ENCODE results near the gene KDM3B. TPM values are rescaled to one million over a fixed set of nuclear protein-coding genes. Genes with fewer than 3 reads are reported as not detected.

KDM3B gene
- total RNA-seq, 2 experiments from 2014 or later = 38.6 to 39.6 TPM

DNA sequence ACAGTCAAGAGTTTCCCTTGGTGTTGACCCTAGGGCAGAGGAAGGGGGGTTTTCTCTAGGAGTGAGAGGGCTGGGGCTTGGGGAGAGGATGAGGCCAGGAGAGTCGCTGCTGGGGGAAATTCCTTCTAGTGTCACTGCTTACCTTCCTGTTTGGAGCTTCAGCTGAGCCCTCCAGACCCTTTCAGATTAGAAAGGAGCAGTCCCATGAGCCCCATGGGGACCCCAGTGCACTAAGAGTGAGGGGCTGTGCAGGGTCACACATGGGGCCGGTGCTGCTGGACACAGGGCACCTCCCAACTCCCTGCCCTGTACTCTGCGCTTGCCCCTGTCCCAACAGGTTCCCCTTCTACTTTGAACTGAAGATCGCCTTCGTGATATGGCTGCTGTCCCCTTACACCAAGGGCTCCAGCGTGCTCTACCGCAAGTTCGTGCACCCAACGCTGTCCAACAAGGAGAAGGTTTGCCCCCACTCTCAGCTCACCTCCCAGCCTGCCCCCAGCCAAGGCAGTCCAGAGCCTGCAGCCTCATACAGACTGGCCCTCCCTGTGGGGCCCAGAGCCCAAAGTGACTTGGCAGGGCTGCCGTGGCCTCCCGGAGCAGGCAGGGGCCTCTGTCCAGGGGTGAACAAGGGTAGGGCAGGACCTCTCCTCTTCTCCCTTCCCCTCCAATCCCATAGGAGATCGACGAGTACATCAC is 91.7 kb downstream of the KDM3B start:
- no peaks in the 10 kb centered on the region for H3K9me3 Mint-ChIP-seq
- H3K27ac Mint-ChIP-seq = no peak overlapping the region
- H3K36me3 Mint-ChIP-seq = peaks cover 1% of the 10 kb centered on the region
- H3K27me3 Mint-ChIP-seq = peaks cover 3% of the 10 kb centered on the region
- H3K4me3 Mint-ChIP-seq = no peak overlapping the region
- peaks cover 7% of the 10 kb centered on the region for H3K4me1 Mint-ChIP-seq (ENCODE audit: low read depth)
- intact Hi-C loops (cut with micrococcal nuclease) = no loop called here
- ChIA-PET CTCF (no interaction called here), POLR2A (no interaction called here)
- no peak for DNase-seq

DNA sequence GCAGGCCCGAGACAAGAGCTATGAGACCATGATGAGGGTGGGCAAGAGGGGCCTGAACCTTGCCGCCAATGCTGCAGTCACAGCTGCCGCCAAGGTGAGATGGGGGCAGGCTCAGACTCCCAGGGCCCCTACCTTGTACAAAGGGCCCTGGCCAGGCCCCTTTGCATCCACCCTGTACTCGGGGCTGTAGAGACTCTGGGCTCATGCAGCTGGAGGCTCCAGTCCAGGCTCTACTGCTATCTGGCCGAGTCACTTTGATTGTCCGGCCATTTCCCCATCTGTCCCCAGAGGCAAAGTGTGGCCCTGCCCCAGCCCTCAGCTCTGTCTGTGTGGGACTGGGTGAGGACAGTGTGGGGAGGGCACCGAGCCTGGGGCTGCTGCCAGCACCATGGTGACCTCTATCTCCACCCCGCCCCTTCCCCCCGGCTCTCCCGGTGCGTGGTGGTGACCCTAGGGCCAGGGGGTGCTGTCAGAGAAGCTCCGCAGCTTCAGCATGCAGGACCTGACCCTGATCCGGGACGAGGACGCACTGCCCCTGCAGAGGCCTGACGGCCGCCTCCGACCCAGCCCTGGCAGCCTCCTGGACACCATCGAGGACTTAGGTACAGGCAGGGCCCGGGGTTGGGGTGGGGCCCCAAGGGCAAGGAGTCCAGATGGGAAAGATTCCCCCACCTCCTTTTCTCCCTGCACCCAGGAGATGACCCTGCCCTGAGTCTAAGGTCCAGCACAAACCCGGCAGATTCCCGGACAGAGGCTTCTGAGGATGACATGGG is 92.5 kb downstream of the KDM3B start:
- no peaks in the 10 kb centered on the region for H3K9me3 Mint-ChIP-seq
- H3K36me3 Mint-ChIP-seq = peaks cover 1% of the 10 kb centered on the region
- intact Hi-C loops (cut with micrococcal nuclease) = no loop called here
- peaks cover 4% of the 10 kb centered on the region for H3K27me3 Mint-ChIP-seq
- H3K27ac Mint-ChIP-seq = no peak overlapping the region
- H3K4me1 Mint-ChIP-seq (ENCODE audit: low read depth) = peaks cover 5% of the 10 kb centered on the region
- ChIA-PET POLR2A (no interaction called here), CTCF (no interaction called here)
- no peak overlapping the region for H3K4me3 Mint-ChIP-seq
- no peak for DNase-seq

DNA sequence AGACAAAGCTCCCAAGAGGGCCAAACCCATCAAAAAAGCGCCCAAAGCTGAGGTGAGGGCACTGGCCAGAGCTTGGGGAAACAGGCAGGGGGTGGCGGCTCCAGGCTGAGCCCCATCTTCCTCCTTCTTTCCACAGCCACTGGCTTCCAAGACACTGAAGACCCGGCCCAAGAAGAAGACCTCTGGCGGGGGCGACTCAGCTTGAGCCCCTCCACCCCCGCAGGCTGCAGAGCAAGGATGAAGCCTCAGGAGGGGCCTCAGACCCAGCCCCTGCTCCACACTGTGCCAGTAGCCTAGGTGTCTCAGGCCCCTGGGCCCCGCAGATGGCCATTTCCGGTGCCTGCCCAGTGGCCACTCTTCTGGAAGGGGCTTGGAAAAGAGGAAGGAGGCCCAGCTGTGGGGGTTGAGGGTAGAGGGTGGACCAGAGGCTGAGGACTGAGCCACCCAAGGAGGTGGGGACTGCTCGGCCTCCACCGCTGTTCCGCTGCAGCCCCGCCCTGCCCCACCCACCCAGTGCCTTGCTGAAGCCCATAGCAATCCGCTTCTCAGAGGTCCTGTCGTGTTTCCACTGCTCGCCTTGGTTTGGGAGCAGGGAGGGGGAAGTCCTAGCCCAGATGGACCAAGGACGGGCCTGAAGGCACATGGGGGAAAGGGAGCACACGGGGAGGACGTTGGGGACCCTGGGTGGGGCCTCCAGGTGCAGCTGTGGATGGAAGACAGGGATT is 93.2 kb downstream of the KDM3B start:
- Mint-ChIP-seq H3K27me3 (peaks cover 4% of the 10 kb centered on the region), H3K36me3 (no peaks in the 10 kb centered on the region), H3K27ac (no peak overlapping the region), H3K9me3 (no peaks in the 10 kb centered on the region), H3K4me3 (no peak overlapping the region), H3K4me1 (ENCODE audit: low read depth) (peaks cover 6% of the 10 kb centered on the region)
- ChIA-PET POLR2A (no interaction called here), CTCF (no interaction called here)
- no peak for DNase-seq
- intact Hi-C loops (cut with micrococcal nuclease) = no loop called here

DNA sequence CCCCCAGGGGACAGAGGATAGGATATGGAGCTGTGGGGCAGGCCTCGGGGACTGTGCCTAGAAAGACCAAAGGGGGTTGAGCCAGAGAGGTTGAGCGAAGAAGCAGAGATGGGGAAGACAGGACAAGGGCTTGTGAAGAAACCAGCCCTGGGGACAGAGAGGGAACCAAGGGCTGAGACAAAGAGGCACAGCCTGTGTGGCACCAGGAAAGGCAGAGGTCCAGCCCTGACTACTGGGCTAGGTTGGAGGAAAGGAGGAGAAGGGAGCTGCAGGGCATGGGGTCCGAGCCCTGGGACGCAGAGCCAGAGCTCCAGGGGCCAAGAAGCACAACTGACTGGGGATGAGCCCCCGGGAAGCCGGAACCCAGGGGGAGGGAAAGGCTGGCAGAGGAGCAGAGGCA is 95.6 kb downstream of the KDM3B start:
- POLR2A ChIA-PET = no interaction called here
- intact Hi-C loops (cut with micrococcal nuclease) = no loop called here
- Mint-ChIP-seq H3K4me1 (ENCODE audit: low read depth) (peaks cover 6% of the 10 kb centered on the region), H3K4me3 (no peak overlapping the region), H3K27me3 (peaks cover 4% of the 10 kb centered on the region), H3K36me3 (no peaks in the 10 kb centered on the region), H3K27ac (no peak overlapping the region), H3K9me3 (no peaks in the 10 kb centered on the region)
- CTCF ChIA-PET = interaction anchor here (0.8 to 6.3 kb wide), 10 partner anchors 9 to 269 kb away, joined by 3 to 71 read pairs (median 8); partner anchors contain the start of genes EGR1, KDM3B and KIF20A
- no peak for DNase-seq

DNA sequence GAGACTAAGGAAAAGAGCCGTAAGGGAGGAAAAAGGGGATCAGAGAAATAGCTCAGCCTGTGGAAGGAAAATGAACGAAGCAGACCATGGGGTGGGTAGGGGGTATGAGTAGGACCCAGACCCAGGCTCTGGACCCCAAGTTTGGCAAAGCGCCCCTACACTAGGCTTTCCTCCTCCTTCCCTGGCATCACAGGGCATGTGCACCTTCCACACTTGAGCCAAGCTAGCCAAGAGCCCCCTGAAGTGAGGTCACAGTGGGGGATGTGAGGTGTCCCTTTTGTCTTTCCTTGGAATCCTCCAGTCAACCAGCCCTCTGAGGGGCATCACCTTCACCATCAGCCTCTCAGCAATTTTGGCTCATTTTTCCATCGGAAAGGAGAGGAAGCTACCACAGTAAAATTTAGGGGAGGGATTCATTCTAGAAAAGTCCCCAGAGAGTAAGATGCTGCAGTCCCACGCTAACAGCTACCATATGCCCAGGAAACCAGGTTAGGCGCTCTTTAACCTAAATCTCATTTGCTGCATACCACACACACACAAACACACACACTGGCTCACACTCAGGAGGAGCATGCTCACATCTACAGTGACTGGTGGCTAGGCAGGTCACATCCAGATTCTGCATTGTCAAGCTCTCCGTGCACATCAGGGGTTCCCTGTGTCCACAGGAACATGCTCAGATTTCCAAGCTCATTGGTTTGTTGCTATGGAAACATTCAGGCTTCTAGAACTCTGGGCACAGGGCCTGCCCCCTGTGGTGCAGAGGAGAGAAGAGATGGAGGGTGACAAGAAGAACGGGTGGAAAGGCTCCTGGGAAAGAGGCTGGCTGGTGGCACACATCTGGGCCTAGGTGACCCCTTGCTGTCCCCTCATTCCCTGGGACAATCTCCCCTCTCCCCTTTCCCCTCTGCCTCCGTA is 96.3 kb downstream of the KDM3B start:
- H3K9me3 Mint-ChIP-seq = no peaks in the 10 kb centered on the region
- DNase-seq = no peak
- H3K27me3 Mint-ChIP-seq = peaks cover 4% of the 10 kb centered on the region
- H3K36me3 Mint-ChIP-seq = no peaks in the 10 kb centered on the region
- H3K27ac Mint-ChIP-seq = no peak overlapping the region
- intact Hi-C loops (cut with micrococcal nuclease) = no loop called here
- peaks cover 6% of the 10 kb centered on the region for H3K4me1 Mint-ChIP-seq (ENCODE audit: low read depth)
- H3K4me3 Mint-ChIP-seq = no peak overlapping the region
- POLR2A ChIA-PET = interaction anchor here (0.9 to 2.0 kb wide), 3 partner anchors 10 to 17 kb away, joined by 3 to 12 read pairs (median 6); partner anchors contain the start of genes EGR1 and REEP2
- CTCF ChIA-PET = interaction anchor here (0.8 to 6.3 kb wide), 19 partner anchors 9 to 270 kb away, joined by 3 to 71 read pairs (median 6); partner anchors contain the start of genes EGR1, ETF1, KDM3B and KIF20A

DNA sequence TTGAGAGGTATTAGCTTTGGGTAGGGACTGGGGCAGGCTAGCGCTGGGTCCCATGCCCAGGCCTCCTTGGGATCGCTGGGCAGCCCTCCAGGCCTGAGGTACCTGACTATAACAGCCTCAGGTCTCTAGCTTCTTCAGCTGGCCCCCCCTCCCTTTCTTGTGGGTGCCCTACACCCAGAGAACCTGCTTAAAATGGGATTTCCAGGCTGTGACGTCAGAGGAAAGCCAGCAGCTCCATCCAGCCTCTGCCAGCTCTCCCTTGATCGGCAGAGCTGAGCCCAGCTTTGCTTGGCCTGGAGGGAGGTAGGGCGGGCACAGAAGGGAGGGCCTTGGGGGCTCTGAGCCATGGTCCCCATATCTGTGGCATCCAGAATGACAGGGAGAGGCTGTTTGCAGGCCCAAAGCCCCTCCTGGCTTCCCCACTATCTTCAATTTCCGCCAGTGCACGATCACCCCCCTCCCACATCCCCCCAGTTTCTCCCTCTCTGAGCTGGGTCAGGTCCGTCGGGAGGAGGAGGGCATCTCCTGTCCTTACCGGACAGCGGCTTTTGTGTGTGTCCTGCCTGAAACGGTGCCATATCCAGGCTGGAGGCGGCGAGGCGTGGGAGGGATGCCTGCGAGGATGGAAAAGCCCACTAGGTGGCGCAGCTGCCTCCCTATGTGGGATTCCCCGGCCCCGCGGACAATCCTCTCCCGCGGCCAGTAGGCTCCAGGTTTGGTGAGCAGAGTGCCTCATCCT is 97.2 kb downstream of the KDM3B start:
- Mint-ChIP-seq H3K4me3 (peak overlapping the region; percentile 33), H3K27ac (no peak overlapping the region), H3K4me1 (ENCODE audit: low read depth) (peaks cover 6% of the 10 kb centered on the region), H3K9me3 (no peaks in the 10 kb centered on the region), H3K27me3 (peaks cover 4% of the 10 kb centered on the region), H3K36me3 (no peaks in the 10 kb centered on the region)
- intact Hi-C loops (cut with micrococcal nuclease) = loop anchor here (1.0 kb wide), 1 partner anchor 54 kb away; no protein-coding TSS in a partner anchor
- ChIA-PET CTCF (interaction anchor here (0.6 to 6.3 kb wide), 27 partner anchors 8 to 271 kb away, joined by 3 to 71 read pairs (median 5); partner anchors contain the start of genes BRD8, EGR1, ETF1 and KDM3B), POLR2A (interaction anchor here (0.6 to 2.0 kb wide), 5 partner anchors 9 to 561 kb away, joined by 3 to 12 read pairs (median 4); partner anchors contain the start of genes EGR1 and REEP2)
- DNase-seq = peak; percentile 92

DNA sequence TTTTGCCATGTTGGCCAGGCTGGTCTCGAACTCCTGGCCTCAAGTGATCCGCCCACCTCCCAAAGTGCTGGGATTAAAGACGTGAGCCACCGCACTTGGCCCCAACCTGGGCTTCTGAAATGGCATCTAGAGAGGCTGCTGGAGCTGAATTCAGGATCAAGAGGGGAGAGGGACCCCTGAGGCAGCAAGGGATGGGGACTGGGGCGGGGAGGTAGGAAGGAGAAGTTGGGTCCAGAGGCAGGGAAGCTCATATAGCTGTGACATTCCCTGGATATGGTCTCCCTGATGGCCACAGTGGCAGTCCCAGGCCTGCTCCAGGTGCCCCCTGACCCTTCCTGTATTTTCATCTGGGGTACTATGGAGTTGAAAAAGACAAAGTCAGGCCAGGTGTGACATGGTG is 98.5 kb downstream of the KDM3B start:
- H3K27ac Mint-ChIP-seq = no peak overlapping the region
- no peak for DNase-seq
- no peak overlapping the region for H3K4me3 Mint-ChIP-seq
- CTCF ChIA-PET = interaction anchor here (1.2 to 6.3 kb wide), 6 partner anchors 9 to 53 kb away, joined by 4 to 71 read pairs (median 25); partner anchors contain the start of gene EGR1
- H3K36me3 Mint-ChIP-seq = no peaks in the 10 kb centered on the region
- H3K4me1 Mint-ChIP-seq (ENCODE audit: low read depth) = peaks cover 6% of the 10 kb centered on the region
- POLR2A ChIA-PET = interaction anchor here (1.7 kb wide), 1 partner anchor 14 kb away, joined by 6 read pairs; the partner anchor contains the start of gene EGR1
- H3K27me3 Mint-ChIP-seq = peaks cover 4% of the 10 kb centered on the region
- H3K9me3 Mint-ChIP-seq = no peaks in the 10 kb centered on the region
- intact Hi-C loops (cut with micrococcal nuclease) = loop anchor here (1.0 kb wide), 1 partner anchor 52 kb away; no protein-coding TSS in a partner anchor

DNA sequence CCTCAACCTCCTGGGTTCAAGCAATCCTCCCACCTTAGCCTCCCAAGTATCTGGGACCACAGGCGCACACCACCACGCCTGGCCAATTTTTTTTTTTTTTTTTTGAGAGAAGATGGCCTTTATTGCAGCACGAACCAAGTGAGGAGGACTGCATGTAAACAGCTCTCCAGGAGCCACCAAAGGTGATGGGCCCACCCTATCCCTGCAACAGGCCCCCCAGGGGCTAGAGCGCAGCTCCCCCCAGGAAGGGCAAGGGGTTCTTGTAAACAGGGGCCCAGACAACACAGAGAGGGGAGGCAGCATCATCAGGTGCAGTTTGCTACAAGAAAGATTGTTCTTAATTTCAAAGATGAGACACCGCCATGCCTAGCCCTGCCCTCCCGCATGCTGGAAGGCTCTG is 100.2 kb downstream of the KDM3B start:
- Mint-ChIP-seq H3K27ac (no peak overlapping the region), H3K9me3 (no peaks in the 10 kb centered on the region), H3K27me3 (peaks cover 4% of the 10 kb centered on the region), H3K4me3 (no peak overlapping the region), H3K36me3 (no peaks in the 10 kb centered on the region), H3K4me1 (ENCODE audit: low read depth) (peaks cover 8% of the 10 kb centered on the region)
- ChIA-PET CTCF (interaction anchor here (3.5 to 6.3 kb wide), 2 partner anchors 12 to 51 kb away, joined by 10 to 71 read pairs; partner anchors contain the start of gene EGR1), POLR2A (interaction anchor here (1.7 kb wide), 1 partner anchor 12 kb away, joined by 6 read pairs; the partner anchor contains the start of gene EGR1)
- no peak for DNase-seq
- intact Hi-C loops (cut with micrococcal nuclease) = no loop called here

DNA sequence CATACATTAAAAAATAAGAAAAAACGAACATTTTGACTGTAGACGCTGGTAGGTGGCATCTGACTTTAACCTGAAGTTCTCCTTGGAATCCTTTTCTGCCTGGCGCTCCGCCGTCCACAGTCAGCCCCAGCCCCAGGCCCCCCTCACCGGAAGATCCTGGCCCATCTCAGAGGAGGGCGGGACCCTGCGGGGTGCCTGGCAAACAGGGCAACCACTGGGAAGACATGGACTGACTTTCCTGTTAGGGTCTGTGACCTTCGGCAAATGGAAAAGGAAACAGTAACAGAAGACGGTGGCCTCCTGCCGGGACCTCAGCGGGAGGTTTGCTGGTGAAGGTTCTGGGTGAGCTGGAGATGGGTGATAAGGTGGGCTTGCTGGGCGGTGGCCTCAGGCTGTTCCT is 101.1 kb downstream of the KDM3B start:
- Mint-ChIP-seq H3K27ac (no peak overlapping the region), H3K36me3 (no peaks in the 10 kb centered on the region), H3K4me1 (ENCODE audit: low read depth) (peaks cover 17% of the 10 kb centered on the region), H3K27me3 (peaks cover 4% of the 10 kb centered on the region), H3K9me3 (no peaks in the 10 kb centered on the region), H3K4me3 (no peak overlapping the region)
- ChIA-PET POLR2A (no interaction called here), CTCF (interaction anchor here (0.8 to 6.3 kb wide), 3 partner anchors 11 to 96 kb away, joined by 3 to 71 read pairs (median 10); partner anchors contain the start of gene EGR1)
- intact Hi-C loops (cut with micrococcal nuclease) = no loop called here
- DNase-seq = no peak

DNA sequence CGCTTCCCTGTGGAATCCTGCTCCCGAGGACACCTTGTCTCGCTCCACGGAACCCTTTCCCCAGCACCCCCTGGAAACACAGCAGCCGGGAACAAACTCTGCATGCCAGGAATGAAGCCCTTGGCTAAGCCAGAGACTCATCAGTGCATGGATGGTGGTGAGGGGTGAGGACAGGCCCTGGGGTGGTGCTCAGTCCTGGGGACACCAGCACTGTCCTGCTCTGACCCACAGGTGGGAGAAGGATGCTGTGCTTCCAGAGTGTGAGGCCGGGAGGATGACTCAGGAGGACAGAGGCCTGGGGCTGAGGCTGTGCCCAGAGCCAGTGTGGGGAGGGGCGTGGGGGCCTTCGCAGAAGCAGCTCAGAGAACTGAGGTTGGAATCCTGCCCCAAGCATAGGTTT is 101.6 kb downstream of the KDM3B start:
- no peak for DNase-seq
- Mint-ChIP-seq H3K9me3 (no peaks in the 10 kb centered on the region), H3K27me3 (peaks cover 4% of the 10 kb centered on the region), H3K4me1 (ENCODE audit: low read depth) (peaks cover 22% of the 10 kb centered on the region), H3K4me3 (no peak overlapping the region), H3K36me3 (peaks cover under 1% of the 10 kb centered on the region), H3K27ac (no peak overlapping the region)
- intact Hi-C loops (cut with micrococcal nuclease) = no loop called here
- CTCF ChIA-PET = interaction anchor here (0.8 to 3.5 kb wide), 2 partner anchors 11 to 95 kb away, joined by 3 to 10 read pairs; partner anchors contain the start of gene EGR1
- POLR2A ChIA-PET = no interaction called here

All from activated CD4-positive, alpha-beta memory T cell treated with anti-CD3 and anti-CD28 coated beads for 36 hours (primary cell).